Motor neuron (in vitro differentiated cells): Measurements from ENCODE around the gene ACIN1. TPM values are rescaled to one million over a fixed set of nuclear protein-coding genes. Genes with fewer than 3 reads are reported as not detected.
A peak's percentile ranks its signal among the peaks of the same experiment; 100 is the strongest.

ENCODE experiments used
- ATAC-seq, 8 experiments: fragments of 200-7000 bp; cut with Tn5 transposase; replicated peaks in 6 of 8; 2 replicates each; pipeline ENCODE4 v1.8.0; 2021; ENCODE audit warnings: mild to moderate bottlenecking in 8 of 8, moderate library complexity in 8 of 8
- H3K27ac ChIP-seq, 2 donors: fragments of 250-450 bp; sonication (Bioruptor Pico); 2 replicates each; pipeline ENCODE4 v1.9.0; 2021; ENCODE audit warnings: antibody characterized with exemption in 2 of 2, mild to moderate bottlenecking in 2 of 2, moderate library complexity in 1 of 2
- H3K4me1 ChIP-seq, 2 donors: fragments of 250-450 bp; sonication (Bioruptor Pico); replicated peaks in 1 of 2; 2 replicates each; pipeline ENCODE4 v1.6.1; 2021; ENCODE audit warnings: antibody characterized with exemption in 2 of 2, mild to moderate bottlenecking in 2 of 2, moderate library complexity in 1 of 2
- H3K4me3 ChIP-seq, 5 donors: fragments of 250-450 bp; sonication (Bioruptor Pico); 2 replicates each; pipeline ENCODE4 v1.9.0; 2021; ENCODE audit warnings: antibody characterized with exemption in 5 of 5, mild to moderate bottlenecking in 5 of 5, moderate library complexity in 4 of 5
- WGBS, 10 experiments: fragments of 450-650 bp; shearing (Covaris generic); methylation state at CpG; one replicate each; pipeline ENCODE4 v1.0.0; 2022; 5-methylcytosine and 5-hydroxymethylcytosine counted together
- in situ Hi-C, 9 experiments: fragments of 400-800 bp; cut with MboI; loops; one replicate each; pipeline ENCODE4 v1.15.0; 2021; ENCODE audit warnings: low sequenced_read_pairs in 9 of 9, low pct_unique_long_range_greater_than_20kb in 2 of 9; ENCODE audit not compliant: unreplicated experiment in 9 of 9
- total RNA-seq, 8 experiments: library from RNA; unstranded; fragments of 300-600 nt; gene quantifications; 2 replicates each; pipeline versions ENCODE4 v1.2.3 to v1.2.4, GENCODE V29; 2022

Gene ACIN1
- total RNA-seq, 8 experiments from 2014 or later, result 52.2 to 315 (median 121) TPM

- WGBS, 10 experiments, result 60 to 80% (median 80%) methylated on average over 1 to 2 of the region's 6 CpGs; no CpG with 5 or more reads in 7 of the 10 experiments
- Histone ChIP-seq H3K4me3 (peak overlapping the region in 1 of 5 donors; percentile 84), H3K27ac (no peak overlapping the region), H3K4me1 (peaks cover 6 to 23% of the 10 kb centered on the region in 2 donors)
- peak in 3 of 8 experiments; percentile 0 to 2 (median 1) for ATAC-seq
- in situ Hi-C loops, result loop anchor here in 7 of 9 experiments (10.0 to 25.0 kb wide), 3 partner anchors 61 to 493 kb away; partner anchors contain the start of gene HAUS4 (in 2 of the 7)
Measured at GRCh38 chr14:23055621-23056144, 39.3 kb downstream of the ACIN1 start.

- Histone ChIP-seq H3K4me1 (peaks cover 6 to 23% of the 10 kb centered on the region in 2 donors), H3K27ac (no peak overlapping the region), H3K4me3 (no peak overlapping the region)
- in situ Hi-C loops, result loop anchor here in 7 of 9 experiments (10.0 to 25.0 kb wide), 3 partner anchors 60 to 493 kb away; partner anchors contain the start of gene HAUS4 (in 2 of the 7)
- ATAC-seq, result no peak
- 88 to 100% (median 100%) methylated on average over 2 to 7 of the region's 12 CpGs; no CpG with 5 or more reads in 5 of the 10 experiments for WGBS, 10 experiments
Measured at GRCh38 chr14:23055147-23055550, 39.8 kb downstream of the ACIN1 start.

DNA sequence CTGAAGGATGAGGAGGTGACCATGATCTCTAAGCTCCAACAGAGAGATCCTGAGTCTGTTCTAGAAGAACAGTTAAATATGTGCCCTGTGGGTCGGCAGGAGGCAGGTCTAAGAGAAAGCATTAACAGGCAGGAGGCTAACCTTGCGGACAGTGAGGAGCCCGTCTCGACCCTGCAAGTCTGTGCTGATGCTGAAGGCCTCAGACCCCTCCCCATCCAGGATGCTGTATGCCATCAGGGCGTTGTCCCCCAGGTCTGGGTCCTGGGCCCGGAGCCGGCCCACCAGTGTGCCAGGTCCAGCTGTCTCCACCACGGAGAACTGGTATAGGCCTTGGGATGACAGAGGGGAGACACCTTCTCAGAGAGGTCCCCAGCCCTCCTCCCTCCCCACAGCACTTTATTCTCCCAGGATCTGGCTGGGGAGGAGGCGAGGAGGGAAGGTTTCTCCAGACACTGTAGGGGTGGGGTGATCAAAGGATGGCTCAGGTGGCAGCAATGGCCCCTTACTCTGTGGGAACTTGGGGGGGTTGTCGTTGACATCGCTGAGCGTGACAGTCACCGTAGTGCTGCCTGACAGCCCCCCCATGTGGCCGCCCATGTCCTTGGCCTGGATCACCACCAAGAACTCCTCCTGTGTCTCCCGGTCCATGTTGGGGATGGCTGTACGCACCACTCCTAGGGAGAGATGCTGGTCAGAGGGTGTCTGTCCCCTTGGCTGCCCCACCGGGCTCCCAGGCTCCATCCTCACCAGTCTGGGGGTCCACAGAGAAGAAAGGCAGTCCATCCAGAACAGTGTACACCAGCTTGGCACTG lies 40.7 kb downstream of the ACIN1 start:
- 40 to 100% (median 90%) methylated on average over 1 to 4 of the region's 17 CpGs; no CpG with 5 or more reads in 5 of the 10 experiments for WGBS, 10 experiments
- in situ Hi-C loops, result loop anchor here in 7 of 9 experiments (10.0 to 25.0 kb wide), 3 partner anchors 59 to 492 kb away; partner anchors contain the start of gene HAUS4 (in 2 of the 7)
- H3K27ac ChIP-seq, result no peak overlapping the region
- no peak for ATAC-seq
- no peak overlapping the region for H3K4me3 ChIP-seq
- peaks cover 6 to 23% of the 10 kb centered on the region in 2 donors for H3K4me1 ChIP-seq

DNA sequence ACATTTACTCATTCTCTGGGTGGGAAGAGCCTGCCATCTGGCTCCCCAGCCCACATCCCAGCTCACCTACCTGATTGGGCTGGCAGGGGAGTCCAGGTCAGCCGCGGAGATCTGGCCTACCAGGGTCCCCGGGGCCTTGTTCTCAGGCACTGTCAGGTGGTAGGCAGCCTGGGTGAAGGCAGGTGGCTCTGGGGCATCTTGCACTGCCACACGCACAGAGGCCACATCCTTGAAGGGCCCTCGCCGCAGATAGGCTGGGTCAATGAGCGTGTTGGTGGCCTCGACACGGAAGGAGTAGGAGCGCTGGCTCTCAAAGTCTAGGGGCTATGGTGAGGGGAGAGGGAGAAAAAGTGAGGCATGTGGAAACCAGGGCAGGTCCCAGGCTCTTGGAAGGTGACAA lies 41.5 kb downstream of the ACIN1 start:
- H3K4me3 ChIP-seq, result no peak overlapping the region
- ATAC-seq, result no peak
- WGBS, 10 experiments, result 83 to 97% methylated on average over 1 to 5 of the region's 10 CpGs; no CpG with 5 or more reads in 8 of the 10 experiments
- H3K27ac ChIP-seq, result no peak overlapping the region
- H3K4me1 ChIP-seq, result peaks cover 6 to 23% of the 10 kb centered on the region in 2 donors
- in situ Hi-C loops, result loop anchor here in 7 of 9 experiments (10.0 to 25.0 kb wide), 3 partner anchors 59 to 491 kb away; partner anchors contain the start of gene HAUS4 (in 2 of the 7)

GRCh38 chr14:23052671-23053070 lies 42.3 kb downstream of the ACIN1 start:
- no peak for ATAC-seq
- no peak overlapping the region for H3K4me3 ChIP-seq
- no peak overlapping the region for H3K27ac ChIP-seq
- in situ Hi-C loops, result loop anchor here in 7 of 9 experiments (10.0 to 25.0 kb wide), 3 partner anchors 58 to 490 kb away; partner anchors contain the start of gene HAUS4 (in 2 of the 7)
- peaks cover 6 to 23% of the 10 kb centered on the region in 2 donors for H3K4me1 ChIP-seq
- 90 to 100% (median 100%) methylated on average over 1 to 2 of the region's 3 CpGs; no CpG with 5 or more reads in 7 of the 10 experiments for WGBS, 10 experiments

- in situ Hi-C loops, result loop anchor here in 7 of 9 experiments (10.0 to 25.0 kb wide), 3 partner anchors 57 to 490 kb away; partner anchors contain the start of gene HAUS4 (in 2 of the 7)
- H3K4me1 ChIP-seq, result peaks cover 6 to 23% of the 10 kb centered on the region in 2 donors
- no peak overlapping the region for H3K4me3 ChIP-seq
- ATAC-seq, result peak in 6 of 8 experiments; percentile 38 to 77 (median 69)
- no peak overlapping the region for H3K27ac ChIP-seq
- WGBS, 10 experiments, result no CpG with 5 or more reads among the region's 14 CpGs
Measured at GRCh38 chr14:23052182-23052623, 42.7 kb downstream of the ACIN1 start.

GRCh38 chr14:23051141-23052057 lies 43.5 kb downstream of the ACIN1 start:
- WGBS, 10 experiments, result 0 to 100% (median 55%) methylated on average over 1 to 4 of the region's 5 CpGs; no CpG with 5 or more reads in 2 of the 10 experiments

GRCh38 chr14:23049011-23049410 lies 45.9 kb downstream of the ACIN1 start:
- H3K4me3 ChIP-seq, result no peak overlapping the region
- peaks cover 0 to 13% of the 10 kb centered on the region in 2 donors for H3K4me1 ChIP-seq
- in situ Hi-C loops, result no loop called here
- ATAC-seq, result no peak
- H3K27ac ChIP-seq, result no peak overlapping the region
- WGBS, 10 experiments, result 90% methylated on average over 2 of the region's 9 CpGs; no CpG with 5 or more reads in 9 of the 10 experiments

More at GRCh38 chr14:23051141-23052057, 43.5 kb downstream of the ACIN1 start:
- H3K4me1 ChIP-seq, result peaks cover 2 to 23% of the 10 kb centered on the region in 2 donors
- in situ Hi-C loops, result loop anchor here in 7 of 9 experiments (10.0 to 25.0 kb wide), 3 partner anchors 57 to 489 kb away; partner anchors contain the start of gene HAUS4 (in 2 of the 7)
- ATAC-seq, result peak in 3 of 8 experiments; percentile 13 to 54 (median 41)
- no peak overlapping the region for H3K4me3 ChIP-seq
- no peak overlapping the region for H3K27ac ChIP-seq

DNA sequence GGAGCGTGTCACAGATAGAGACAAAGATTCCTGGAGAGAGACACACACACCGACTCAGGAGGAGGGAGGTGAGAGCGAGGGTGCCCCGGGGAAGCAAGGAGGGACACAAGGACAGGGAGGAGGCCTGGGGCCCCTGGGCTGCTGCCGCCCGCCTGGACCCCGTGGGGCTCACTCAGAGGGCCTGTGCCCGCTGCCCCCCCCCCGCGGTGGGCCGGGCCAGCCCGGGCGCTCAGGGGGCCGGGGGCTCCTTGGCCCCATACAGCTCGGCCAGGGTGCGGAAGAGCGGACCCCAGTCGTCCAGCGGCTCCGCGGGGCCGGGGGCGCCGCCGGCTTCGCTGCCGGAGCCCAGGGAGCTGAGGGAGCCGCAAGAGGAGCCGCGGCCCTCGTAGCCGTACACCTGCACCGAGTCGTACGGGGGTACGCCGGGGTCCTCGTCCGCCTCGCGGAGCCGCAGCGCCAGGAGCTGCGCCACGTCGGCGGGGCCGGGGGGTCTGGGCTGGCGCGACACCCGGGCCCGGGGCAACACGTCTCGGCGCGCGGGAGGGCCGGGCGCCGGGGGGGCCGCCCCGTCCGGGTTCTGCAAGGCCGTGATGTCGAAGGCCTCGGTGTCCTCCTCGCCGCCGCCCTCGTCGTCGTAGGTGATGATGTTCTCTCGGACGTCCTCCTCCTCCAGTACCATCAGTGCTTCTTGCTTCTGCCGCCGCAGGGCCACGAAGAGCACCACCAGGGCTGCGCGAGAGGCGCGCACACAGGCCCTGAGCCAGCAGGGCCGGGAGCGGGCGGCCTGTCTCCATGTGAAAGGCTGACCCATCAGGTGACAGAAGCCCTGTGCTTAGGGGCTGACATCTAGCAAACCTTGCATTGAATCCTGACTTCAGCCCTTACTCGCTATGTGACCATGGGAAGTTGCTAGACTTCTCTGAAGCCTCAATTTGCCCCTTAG lies 46.9 kb downstream of the ACIN1 start:
- 90 to 100% (median 94%) methylated on average over 1 to 17 of the region's 85 CpGs; no CpG with 5 or more reads in 5 of the 10 experiments for WGBS, 10 experiments
- peaks cover 0 to 13% of the 10 kb centered on the region in 2 donors for H3K4me1 ChIP-seq
- no peak overlapping the region for H3K27ac ChIP-seq
- in situ Hi-C loops, result no loop called here
- no peak overlapping the region for H3K4me3 ChIP-seq
- no peak for ATAC-seq

DNA sequence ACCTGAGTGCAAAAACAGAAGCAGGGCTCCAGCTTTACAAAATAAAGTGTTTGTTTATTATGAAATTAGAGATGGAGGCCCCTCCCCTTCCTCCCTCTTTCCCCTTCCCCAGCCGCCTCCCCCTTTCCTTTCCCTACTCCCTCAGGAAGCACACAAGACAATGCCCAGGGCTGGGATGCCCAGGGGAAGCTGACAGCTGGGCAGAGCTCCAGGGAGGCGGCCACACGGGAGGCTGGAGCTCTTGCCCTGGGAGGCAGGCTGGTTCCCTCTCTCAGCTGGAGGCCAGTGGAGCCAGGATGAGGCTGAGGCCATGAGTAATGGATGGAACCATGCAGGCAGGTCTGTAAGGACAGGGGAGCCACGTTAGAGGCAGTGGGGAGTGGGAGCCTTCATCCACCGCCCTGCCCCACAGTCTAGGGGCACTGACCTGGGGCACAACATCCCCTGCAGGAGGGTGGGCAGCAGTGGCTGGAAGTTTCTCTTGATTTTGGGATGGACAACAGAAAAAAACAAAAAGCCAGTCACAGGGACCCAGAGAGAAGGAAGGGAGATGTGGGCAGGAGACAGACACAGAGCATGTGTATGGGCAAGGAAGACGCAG lies 47.8 kb downstream of the ACIN1 start:
- in situ Hi-C loops, result no loop called here
- no peak overlapping the region for H3K27ac ChIP-seq
- H3K4me3 ChIP-seq, result no peak overlapping the region
- whole genome bisulfite sequencing, 10 experiments, result 68 to 100% (median 83%) methylated on average over 1 to 4 of the region's 6 CpGs; no CpG with 5 or more reads in 6 of the 10 experiments
- H3K4me1 ChIP-seq, result peaks cover 0 to 5% of the 10 kb centered on the region in 2 donors
- ATAC-seq, result peak in 1 of 8 experiments; percentile 44
